ENCODE data around the gene EVI5.
A peak's percentile ranks its signal among the peaks of the same experiment; 100 is the strongest.

The EVI5 gene

DNA sequence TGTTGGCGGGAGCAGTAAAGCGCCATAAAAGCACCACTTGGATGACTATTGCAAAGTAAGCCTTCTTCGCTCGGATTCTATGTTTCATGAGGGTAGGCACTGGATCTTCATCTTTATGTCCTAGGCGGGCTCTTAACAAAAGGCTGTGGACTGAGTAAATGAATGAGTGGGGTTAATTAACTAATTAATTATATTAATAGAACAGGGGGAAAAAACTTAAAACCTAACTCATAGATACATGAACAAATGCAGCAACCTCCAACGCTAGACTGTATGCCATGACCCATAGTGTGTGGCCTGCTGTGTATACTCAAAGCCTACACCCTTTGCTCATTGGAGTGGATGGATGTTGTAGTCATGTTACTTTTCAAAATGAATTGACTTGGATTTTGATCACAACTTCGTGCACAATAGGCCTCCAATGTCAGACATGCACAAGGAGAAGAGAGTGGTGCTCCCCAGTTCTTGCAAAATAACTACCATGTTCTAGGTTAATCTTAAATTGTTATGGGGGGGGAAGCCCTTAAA lies 297.8 kb downstream of the EVI5 start:
- no peak for TF ChIP-seq FOXA1 (IDR thresholded peaks at IDR 0.05)
- TF ChIP-seq BHLHE40 (IDR thresholded peaks at IDR 0.05; ENCODE audit: borderline replicate concordance) = no peak
- TF ChIP-seq L3MBTL2 (conservative IDR thresholded peaks at IDR 0.05) = no peak; the same call in 1 of the 2 replicates
- no peak for DNase-seq (ENCODE audit: extremely low spot score)
- POLR2A ChIA-PET = interaction anchor here (0.6 to 0.8 kb wide), 4 partner anchors 9 to 188 kb away, joined by 3 to 4 read pairs (median 3); no protein-coding TSS in a partner anchor
- CTCF ChIA-PET = no interaction called here

DNA sequence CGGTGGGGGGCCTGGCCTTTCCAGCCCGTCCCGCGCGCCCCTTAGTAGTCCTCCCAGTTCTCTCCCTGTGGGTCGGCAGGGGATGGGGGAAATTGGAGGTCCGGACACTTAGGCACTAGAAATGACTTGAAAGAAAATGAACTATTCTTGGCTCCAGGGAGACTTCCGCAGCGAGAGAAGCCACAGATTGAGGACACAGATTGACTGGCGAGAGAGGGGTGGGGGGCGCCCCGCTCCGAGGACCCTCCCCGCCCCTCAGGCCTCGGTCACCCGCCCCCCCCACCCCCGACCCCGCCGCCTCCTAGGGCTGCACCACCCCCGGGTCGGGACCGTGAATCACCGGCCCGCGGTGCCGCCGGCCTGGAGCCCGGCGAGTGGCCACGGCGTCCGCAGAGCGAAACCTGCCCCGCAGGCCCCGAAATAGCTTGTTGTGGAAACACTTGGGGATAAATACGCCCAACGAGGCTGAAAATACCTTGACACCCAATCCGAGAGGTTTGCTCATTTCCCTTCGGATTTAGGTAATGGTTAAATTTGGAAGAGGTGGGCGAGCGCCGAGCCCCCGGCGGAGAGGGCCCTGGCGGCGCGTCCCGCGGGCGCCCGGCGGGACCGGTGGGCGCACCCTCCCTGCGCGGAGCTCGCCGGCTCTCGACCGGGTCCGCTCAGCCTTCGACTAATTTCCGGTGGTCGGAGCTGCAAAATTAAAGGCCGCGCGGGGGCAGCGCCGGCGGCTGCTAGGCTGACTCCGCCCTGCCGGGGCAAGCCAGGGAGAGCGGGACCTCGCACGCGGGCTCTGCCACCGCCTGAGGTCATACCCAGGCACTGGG lies 298.4 kb downstream of the EVI5 start, which contains the start of gene GFI1:
Gene GFI1, minus strand, starts transcription at position 675 of the 827 bp plus-strand sequence. CDS start 3,438 bp downstream, outside the sequence.
- TF ChIP-seq FOXA1 (IDR thresholded peaks at IDR 0.05) (no peak), TARDBP (IDR thresholded peaks at IDR 0.05) (no peak), NFRKB (IDR thresholded peaks at IDR 0.05) (no peak), L3MBTL2 (conservative IDR thresholded peaks at IDR 0.05) (peak; percentile 93; the same call in 1 of the 2 replicates), ELF4 (IDR thresholded peaks at IDR 0.05) (no peak), LEF1 (IDR thresholded peaks at IDR 0.05; ENCODE audit: borderline replicate concordance) (peak; percentile 34; the same call in 1 of the 2 replicates), CTBP1 (IDR thresholded peaks at IDR 0.05; ENCODE audit: borderline replicate concordance) (no peak), SUZ12 (IDR thresholded peaks at IDR 0.05) (no peak), FOXM1 (IDR thresholded peaks at IDR 0.05; ENCODE audit: borderline replicate concordance) (no peak)
- TF ChIP-seq, protein P1, sequence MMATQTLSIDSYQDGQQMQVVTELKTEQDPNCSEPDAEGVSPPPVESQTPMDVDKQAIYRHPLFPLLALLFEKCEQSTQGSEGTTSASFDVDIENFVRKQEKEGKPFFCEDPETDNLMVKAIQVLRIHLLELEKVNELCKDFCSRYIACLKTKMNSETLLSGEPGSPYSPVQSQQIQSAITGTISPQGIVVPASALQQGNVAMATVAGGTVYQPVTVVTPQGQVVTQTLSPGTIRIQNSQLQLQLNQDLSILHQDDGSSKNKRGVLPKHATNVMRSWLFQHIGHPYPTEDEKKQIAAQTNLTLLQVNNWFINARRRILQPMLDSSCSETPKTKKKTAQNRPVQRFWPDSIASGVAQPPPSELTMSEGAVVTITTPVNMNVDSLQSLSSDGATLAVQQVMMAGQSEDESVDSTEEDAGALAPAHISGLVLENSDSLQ (IDR thresholded peaks at IDR 0.05) = no peak
- CTCF ChIA-PET = interaction anchor here (0.6 kb wide), 3 partner anchors 13 to 160 kb away, joined by 3 to 4 read pairs (median 4); no protein-coding TSS in a partner anchor
- POLR2A ChIA-PET = interaction anchor here (0.6 to 1.5 kb wide), 6 partner anchors 9 to 187 kb away, joined by 3 to 9 read pairs (median 4); no protein-coding TSS in a partner anchor
- DNase-seq (ENCODE audit: extremely low spot score) = peak; percentile 79

DNA sequence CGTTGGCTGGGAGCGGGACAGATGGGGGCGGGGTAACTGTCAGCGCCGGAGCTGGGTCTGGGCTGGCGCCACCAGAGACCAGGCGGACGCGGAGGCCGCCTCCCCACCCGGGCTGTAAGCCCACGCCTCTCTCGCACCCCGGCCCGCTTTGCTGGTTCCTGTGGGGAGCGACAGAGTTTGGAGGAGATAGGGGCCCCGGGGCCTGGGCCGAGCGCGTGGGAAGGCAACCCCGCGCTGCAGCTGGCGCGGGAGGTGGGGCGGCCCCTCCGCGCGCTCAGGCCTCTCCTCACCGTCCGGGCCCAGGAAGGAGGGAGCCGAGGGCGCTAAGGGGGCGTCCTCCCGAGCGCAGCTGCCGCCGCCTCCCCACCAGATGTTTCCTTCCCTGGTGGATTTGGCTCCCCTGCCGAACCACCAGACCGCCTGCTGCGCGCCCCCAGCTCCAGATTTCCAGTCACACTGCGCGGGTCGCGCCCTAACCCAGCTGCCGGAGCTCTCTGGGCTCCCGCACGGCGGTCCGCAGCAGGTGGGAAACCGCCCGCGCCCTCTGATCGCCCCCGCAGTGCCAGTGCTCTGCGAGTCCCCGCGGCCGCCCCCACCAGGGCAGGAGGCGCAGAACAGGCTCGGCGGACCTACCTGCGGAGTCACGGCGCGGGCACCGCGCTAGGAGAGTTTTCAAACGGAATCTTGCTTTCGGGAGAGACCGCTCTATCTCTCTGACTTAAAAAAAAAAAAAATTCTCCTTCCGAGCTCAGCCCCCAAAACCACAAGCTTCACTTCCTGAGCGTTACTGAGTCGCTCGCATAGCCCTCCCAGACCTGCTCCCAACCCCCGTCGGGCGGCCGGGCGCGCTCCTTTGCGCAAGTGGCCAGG lies 299.3 kb downstream of the EVI5 start:
- DNase-seq (ENCODE audit: extremely low spot score) = peak; percentile 79
- POLR2A ChIA-PET = interaction anchor here (0.6 to 1.5 kb wide), 6 partner anchors 11 to 251 kb away, joined by 3 to 9 read pairs (median 3); no protein-coding TSS in a partner anchor
- TF ChIP-seq FOXA1 (IDR thresholded peaks at IDR 0.05) (no peak), CTBP1 (IDR thresholded peaks at IDR 0.05; ENCODE audit: borderline replicate concordance) (no peak), L3MBTL2 (conservative IDR thresholded peaks at IDR 0.05) (peak; percentile 46; the same call in 1 of the 2 replicates), NFRKB (IDR thresholded peaks at IDR 0.05) (no peak), FOXM1 (IDR thresholded peaks at IDR 0.05; ENCODE audit: borderline replicate concordance) (no peak), SP1 (IDR thresholded peaks at IDR 0.05) (no peak), FOXK2 (IDR thresholded peaks at IDR 0.05) (no peak), SUZ12 (IDR thresholded peaks at IDR 0.05) (no peak), HDGF (IDR thresholded peaks at IDR 0.05; ENCODE audit: borderline replicate concordance) (0 out of 2 replicates have a peak, but pooled peaks have one; percentile 31), TARDBP (IDR thresholded peaks at IDR 0.05) (no peak), ELF4 (IDR thresholded peaks at IDR 0.05) (no peak), ZNF384 (IDR thresholded peaks at IDR 0.05) (no peak; the same call in 1 of the 2 replicates), LEF1 (IDR thresholded peaks at IDR 0.05; ENCODE audit: borderline replicate concordance) (no peak), ARNT (IDR thresholded peaks at IDR 0.05) (no peak), BHLHE40 (IDR thresholded peaks at IDR 0.05; ENCODE audit: borderline replicate concordance) (no peak)
- TF ChIP-seq, protein P1 (IDR thresholded peaks at IDR 0.05) = no peak
- CTCF ChIA-PET = interaction anchor here (0.5 to 1.4 kb wide), 10 partner anchors 8 to 658 kb away, joined by 3 to 5 read pairs (median 3); partner anchors contain the start of genes GLMN and RPAP2

DNA sequence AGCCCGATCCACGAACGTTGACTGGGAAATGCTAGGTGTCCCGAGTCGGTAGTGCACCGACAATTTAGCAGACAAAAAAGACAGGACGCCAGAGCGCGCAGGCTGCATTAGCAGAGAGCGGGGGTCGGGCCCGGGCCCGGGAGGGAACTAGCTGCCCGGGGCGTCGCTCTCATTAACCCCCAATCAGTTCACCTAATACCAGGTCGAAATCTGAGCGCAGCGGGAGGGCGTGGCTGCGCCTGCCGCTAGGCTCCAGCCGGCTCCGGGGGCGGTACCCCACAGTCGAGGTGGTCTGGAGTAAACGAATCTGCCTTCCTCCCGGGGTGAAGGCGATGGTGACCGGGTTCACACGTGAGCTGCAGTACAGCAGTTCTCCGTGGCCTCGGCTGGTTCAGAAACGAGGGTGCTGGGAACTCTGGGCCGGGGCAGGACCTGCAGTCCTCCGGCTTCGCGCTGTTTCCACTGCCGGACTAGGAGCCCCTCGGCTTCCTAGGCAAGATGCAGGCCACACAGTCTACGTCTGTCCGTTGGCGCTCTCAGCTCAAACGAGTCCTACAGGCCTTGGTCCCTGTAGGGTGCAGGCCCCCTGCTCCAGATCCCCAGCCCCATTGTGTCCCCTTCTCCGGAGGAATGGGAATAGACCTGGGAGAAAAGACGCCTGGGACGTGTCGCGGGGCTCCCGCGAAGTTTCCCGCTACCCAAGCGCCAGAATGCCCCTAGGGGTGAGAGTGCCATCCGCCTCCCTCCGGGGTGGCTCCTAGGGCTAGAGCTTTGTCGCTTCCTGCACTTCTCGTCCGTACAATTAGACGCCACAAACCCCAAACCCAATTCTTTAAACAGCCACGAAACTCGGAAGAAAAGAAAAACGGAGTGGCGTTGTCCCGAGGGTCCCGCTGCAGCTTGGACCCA lies 300.2 kb downstream of the EVI5 start:
- POLR2A ChIA-PET = interaction anchor here (1.0 to 1.5 kb wide), 5 partner anchors 11 to 252 kb away, joined by 3 to 9 read pairs (median 3); no protein-coding TSS in a partner anchor
- DNase-seq (ENCODE audit: extremely low spot score) = peak; percentile 31
- TF ChIP-seq ELF4 (IDR thresholded peaks at IDR 0.05) (no peak), BHLHE40 (IDR thresholded peaks at IDR 0.05; ENCODE audit: borderline replicate concordance) (no peak), HDGF (IDR thresholded peaks at IDR 0.05; ENCODE audit: borderline replicate concordance) (no peak), NFRKB (IDR thresholded peaks at IDR 0.05) (no peak), SUZ12 (IDR thresholded peaks at IDR 0.05) (no peak), FOXA1 (IDR thresholded peaks at IDR 0.05) (no peak), ZNF384 (IDR thresholded peaks at IDR 0.05) (no peak), SP1 (IDR thresholded peaks at IDR 0.05) (no peak), CTBP1 (IDR thresholded peaks at IDR 0.05; ENCODE audit: borderline replicate concordance) (no peak), FOXM1 (IDR thresholded peaks at IDR 0.05; ENCODE audit: borderline replicate concordance) (no peak), L3MBTL2 (conservative IDR thresholded peaks at IDR 0.05) (no peak), FOXK2 (IDR thresholded peaks at IDR 0.05) (no peak), LEF1 (IDR thresholded peaks at IDR 0.05; ENCODE audit: borderline replicate concordance) (no peak), ARNT (IDR thresholded peaks at IDR 0.05) (no peak), TARDBP (IDR thresholded peaks at IDR 0.05) (no peak)
- TF ChIP-seq, protein P1 (IDR thresholded peaks at IDR 0.05) = no peak
- CTCF ChIA-PET = interaction anchor here (0.7 to 1.4 kb wide), 6 partner anchors 9 to 657 kb away, joined by 3 to 5 read pairs (median 3); partner anchors contain the start of genes GLMN and RPAP2

Measured in HEK293T (cell line).